ENCODE data around the gene GPER1. TPM values are rescaled to one million over a fixed set of nuclear protein-coding genes. Genes with fewer than 3 reads are reported as not detected.

The GPER1 gene
- total RNA-seq, 2 experiments from 2014 or later: not detected

GRCh38 chr7:1068619-1069018 lies 19.3 kb upstream of the GPER1 start:
- no peak overlapping the region for H3K4me3 ChIP-seq (ENCODE audit: low read length)
- Mint-ChIP-seq H3K36me3 (ENCODE audit: low read depth) (no peaks in the 10 kb centered on the region), H3K27ac (no peak overlapping the region), H3K4me3 (no peak overlapping the region), H3K9me3 (no peaks in the 10 kb centered on the region), H3K4me1 (ENCODE audit: low read depth) (peaks cover 6% of the 10 kb centered on the region), H3K27me3 (no peaks in the 10 kb centered on the region)
- no peak for TF ChIP-seq CTCF (IDR thresholded peaks at IDR 0.05)
- peaks cover 18% of the 10 kb centered on the region for H3K4me1 ChIP-seq (ENCODE audit: insufficient read depth, low read length)
- intact Hi-C loops (cut with DNase I, micrococcal nuclease): loop anchor here in 1 of 2 experiments (5.0 kb wide), 1 partner anchor 161 kb away; no protein-coding TSS in a partner anchor
- ChIA-PET CTCF (interaction anchor here (1.9 kb wide), 1 partner anchor 76 kb away, joined by 10 read pairs; no protein-coding TSS in a partner anchor), POLR2A (no interaction called here)
- DNase-seq (no peak), ATAC-seq (ENCODE audit: poor library complexity) (no peak)
- peaks cover 0 to 4% of the 10 kb centered on the region in 2 experiments for H3K27me3 ChIP-seq (ENCODE audit: control insufficient read depth in 1 of 2, insufficient read depth in 2 of 2, low read length in 2 of 2)
- no peaks in the 10 kb centered on the region for H3K36me3 ChIP-seq (ENCODE audit: insufficient read depth, low read length)
- H3K9me3 ChIP-seq (ENCODE audit: control insufficient read depth in 1 of 2, insufficient read depth in 1 of 2, low read length in 2 of 2): peaks cover 0 to 8% of the 10 kb centered on the region in 2 experiments
- no peak overlapping the region for H3K27ac ChIP-seq (ENCODE audit: low read depth in 1 of 2, low read length in 2 of 2)

GRCh38 chr7:1070544-1071011 lies 17.3 kb upstream of the GPER1 start:
- DNase-seq (no peak), ATAC-seq (ENCODE audit: poor library complexity) (no peak)
- ChIA-PET POLR2A (interaction anchor here (1.0 kb wide), 1 partner anchor 16 kb away, joined by 3 read pairs; no protein-coding TSS in a partner anchor), CTCF (no interaction called here)
- no peaks in the 10 kb centered on the region for H3K27me3 Mint-ChIP-seq
- no peaks in the 10 kb centered on the region for H3K36me3 Mint-ChIP-seq (ENCODE audit: low read depth)
- H3K27ac ChIP-seq (ENCODE audit: low read depth in 1 of 2, low read length in 2 of 2): no peak overlapping the region
- H3K4me3 Mint-ChIP-seq: no peak overlapping the region
- no peak for TF ChIP-seq CTCF (IDR thresholded peaks at IDR 0.05)
- no peaks in the 10 kb centered on the region for H3K36me3 ChIP-seq (ENCODE audit: insufficient read depth, low read length)
- H3K27ac Mint-ChIP-seq: no peak overlapping the region
- H3K4me3 ChIP-seq (ENCODE audit: low read length): no peak overlapping the region
- no peaks in the 10 kb centered on the region for H3K9me3 Mint-ChIP-seq
- intact Hi-C loops (cut with DNase I, micrococcal nuclease): no loop called here
- peaks cover 0 to 8% of the 10 kb centered on the region in 2 experiments for H3K9me3 ChIP-seq (ENCODE audit: control insufficient read depth in 1 of 2, insufficient read depth in 1 of 2, low read length in 2 of 2)
- peaks cover 9% of the 10 kb centered on the region for H3K4me1 ChIP-seq (ENCODE audit: insufficient read depth, low read length)
- H3K4me1 Mint-ChIP-seq (ENCODE audit: low read depth): peaks cover 2% of the 10 kb centered on the region
- H3K27me3 ChIP-seq (ENCODE audit: control insufficient read depth in 1 of 2, insufficient read depth in 2 of 2, low read length in 2 of 2): peaks cover 0 to 4% of the 10 kb centered on the region in 2 experiments

- Mint-ChIP-seq H3K4me3 (no peak overlapping the region), H3K27me3 (no peaks in the 10 kb centered on the region), H3K36me3 (ENCODE audit: low read depth) (no peaks in the 10 kb centered on the region), H3K4me1 (ENCODE audit: low read depth) (no peaks in the 10 kb centered on the region), H3K9me3 (no peaks in the 10 kb centered on the region), H3K27ac (no peak overlapping the region)
- peaks cover 0 to 8% of the 10 kb centered on the region in 2 experiments for H3K9me3 ChIP-seq (ENCODE audit: control insufficient read depth in 1 of 2, insufficient read depth in 1 of 2, low read length in 2 of 2)
- POLR2A ChIA-PET: interaction anchor here (1.0 kb wide), 1 partner anchor 14 kb away, joined by 3 read pairs; no protein-coding TSS in a partner anchor
- no peak overlapping the region for H3K27ac ChIP-seq (ENCODE audit: low read depth in 1 of 2, low read length in 2 of 2)
- CTCF ChIA-PET: no interaction called here
- no peak for DNase-seq
- no peak overlapping the region for H3K4me3 ChIP-seq (ENCODE audit: low read length)
- ATAC-seq (ENCODE audit: poor library complexity): no peak
- no peaks in the 10 kb centered on the region for H3K27me3 ChIP-seq (ENCODE audit: control insufficient read depth in 1 of 2, insufficient read depth in 2 of 2, low read length in 2 of 2)
- intact Hi-C loops (cut with DNase I, micrococcal nuclease): no loop called here
- H3K36me3 ChIP-seq (ENCODE audit: insufficient read depth, low read length): no peaks in the 10 kb centered on the region
- H3K4me1 ChIP-seq (ENCODE audit: insufficient read depth, low read length): no peaks in the 10 kb centered on the region
- no peak for TF ChIP-seq CTCF (IDR thresholded peaks at IDR 0.05)
These were observed 16.1 kb upstream of the GPER1 start for GRCh38 chr7:1071731-1072254.

Data from CD4-positive, alpha-beta T cell (primary cell).